ENCODE measurements around the gene FRAT1.
"Not testable (repeated sequence)": the region's sequence is repeated elsewhere in the genome, so short reads cannot be mapped to it uniquely, and the experiment has no call there.

Gene FRAT1

GRCh38 chr10:97318772-97319651 is at the start of gene FRAT1:
TSS of gene FRAT1 (plus strand) at chr10:97319271. CDS start at chr10:97319454, 183 bp downstream.
- H3K4me1 ChIP-seq (ENCODE audit: control insufficient read depth, insufficient read depth, low read length), result peaks cover 7% of the 10 kb centered on the region
- H3K9me3 ChIP-seq (ENCODE audit: control insufficient read depth, insufficient read depth, low read length), result no peaks in the 10 kb centered on the region
- H3K9ac ChIP-seq (ENCODE audit: low read depth, low read length), result peak within 1 kb of the TSS; percentile 99
- H3K4me3 ChIP-seq (ENCODE audit: low read depth, low read length), result peak within 1 kb of the TSS; percentile 85
- H3K36me3 ChIP-seq (ENCODE audit: control insufficient read depth, insufficient read depth, low read length), result no peaks in the 10 kb centered on the region
- H3K27me3 ChIP-seq (ENCODE audit: control insufficient read depth, insufficient read depth, low read length), result peaks cover 22% of the 10 kb centered on the region

GRCh38 chr10:97270523-97271154 is 48.4 kb upstream of the FRAT1 start:
- Histone ChIP-seq H3K4me3 (ENCODE audit: low read depth, low read length) (no peak overlapping the region), H3K27me3 (ENCODE audit: control insufficient read depth, insufficient read depth, low read length) (no peaks in the 10 kb centered on the region), H3K4me1 (ENCODE audit: control insufficient read depth, insufficient read depth, low read length) (peaks cover 5% of the 10 kb centered on the region), H3K9me3 (ENCODE audit: control insufficient read depth, insufficient read depth, low read length) (no peaks in the 10 kb centered on the region), H3K9ac (ENCODE audit: low read depth, low read length) (no peak overlapping the region), H3K36me3 (ENCODE audit: control insufficient read depth, insufficient read depth, low read length) (no peaks in the 10 kb centered on the region)

- Histone ChIP-seq H3K4me1 (ENCODE audit: control insufficient read depth, insufficient read depth, low read length) (no peaks in the 10 kb centered on the region), H3K27me3 (ENCODE audit: control insufficient read depth, insufficient read depth, low read length) (no peaks in the 10 kb centered on the region), H3K36me3 (ENCODE audit: control insufficient read depth, insufficient read depth, low read length) (no peaks in the 10 kb centered on the region), H3K9ac (ENCODE audit: low read depth, low read length) (no peak overlapping the region), H3K4me3 (ENCODE audit: low read depth, low read length) (no peak overlapping the region), H3K9me3 (ENCODE audit: control insufficient read depth, insufficient read depth, low read length) (no peaks in the 10 kb centered on the region)
These were observed 45.4 kb upstream of the FRAT1 start for GRCh38 chr10:97273700-97274099.

- no peaks in the 10 kb centered on the region for H3K4me1 ChIP-seq (ENCODE audit: control insufficient read depth, insufficient read depth, low read length)
- H3K36me3 ChIP-seq (ENCODE audit: control insufficient read depth, insufficient read depth, low read length), result no peaks in the 10 kb centered on the region
- no peaks in the 10 kb centered on the region for H3K9me3 ChIP-seq (ENCODE audit: control insufficient read depth, insufficient read depth, low read length)
- H3K9ac ChIP-seq (ENCODE audit: low read depth, low read length), result no peak overlapping the region
- no peaks in the 10 kb centered on the region for H3K27me3 ChIP-seq (ENCODE audit: control insufficient read depth, insufficient read depth, low read length)
- H3K4me3 ChIP-seq (ENCODE audit: low read depth, low read length), result no peak overlapping the region
These were observed 44.2 kb upstream of the FRAT1 start for GRCh38 chr10:97274828-97275227.

GRCh38 chr10:97277551-97277950 is 41.5 kb upstream of the FRAT1 start:
- no peak overlapping the region for H3K9ac ChIP-seq (ENCODE audit: low read depth, low read length)
- no peak overlapping the region for H3K4me3 ChIP-seq (ENCODE audit: low read depth, low read length)
- no peaks in the 10 kb centered on the region for H3K9me3 ChIP-seq (ENCODE audit: control insufficient read depth, insufficient read depth, low read length)
- H3K27me3 ChIP-seq (ENCODE audit: control insufficient read depth, insufficient read depth, low read length), result no peaks in the 10 kb centered on the region
- H3K4me1 ChIP-seq (ENCODE audit: control insufficient read depth, insufficient read depth, low read length), result no peaks in the 10 kb centered on the region
- no peaks in the 10 kb centered on the region for H3K36me3 ChIP-seq (ENCODE audit: control insufficient read depth, insufficient read depth, low read length)

GRCh38 chr10:97278491-97278989 is 40.5 kb upstream of the FRAT1 start:
- Histone ChIP-seq H3K9ac (ENCODE audit: low read depth, low read length) (no peak overlapping the region), H3K27me3 (ENCODE audit: control insufficient read depth, insufficient read depth, low read length) (no peaks in the 10 kb centered on the region), H3K36me3 (ENCODE audit: control insufficient read depth, insufficient read depth, low read length) (no peaks in the 10 kb centered on the region), H3K9me3 (ENCODE audit: control insufficient read depth, insufficient read depth, low read length) (no peaks in the 10 kb centered on the region), H3K4me1 (ENCODE audit: control insufficient read depth, insufficient read depth, low read length) (no peaks in the 10 kb centered on the region), H3K4me3 (ENCODE audit: low read depth, low read length) (no peak overlapping the region)

GRCh38 chr10:97279121-97279815 is 39.8 kb upstream of the FRAT1 start:
- Histone ChIP-seq H3K9ac (ENCODE audit: low read depth, low read length) (no peak overlapping the region), H3K4me1 (ENCODE audit: control insufficient read depth, insufficient read depth, low read length) (no peaks in the 10 kb centered on the region), H3K9me3 (ENCODE audit: control insufficient read depth, insufficient read depth, low read length) (no peaks in the 10 kb centered on the region), H3K27me3 (ENCODE audit: control insufficient read depth, insufficient read depth, low read length) (no peaks in the 10 kb centered on the region), H3K4me3 (ENCODE audit: low read depth, low read length) (no peak overlapping the region), H3K36me3 (ENCODE audit: control insufficient read depth, insufficient read depth, low read length) (no peaks in the 10 kb centered on the region)

- Histone ChIP-seq H3K9ac (ENCODE audit: low read depth, low read length) (no peak overlapping the region), H3K27me3 (ENCODE audit: control insufficient read depth, insufficient read depth, low read length) (no peaks in the 10 kb centered on the region), H3K4me1 (ENCODE audit: control insufficient read depth, insufficient read depth, low read length) (no peaks in the 10 kb centered on the region)
These were observed 38.3 kb upstream of the FRAT1 start for GRCh38 chr10:97280783-97281182.

GRCh38 chr10:97290076-97290475 is 29.0 kb upstream of the FRAT1 start:
- H3K36me3 ChIP-seq (ENCODE audit: control insufficient read depth, insufficient read depth, low read length); H3K4me3 ChIP-seq (ENCODE audit: low read depth, low read length); H3K4me1 ChIP-seq (ENCODE audit: control insufficient read depth, insufficient read depth, low read length); H3K27me3 ChIP-seq (ENCODE audit: control insufficient read depth, insufficient read depth, low read length); H3K9me3 ChIP-seq (ENCODE audit: control insufficient read depth, insufficient read depth, low read length); H3K9ac ChIP-seq (ENCODE audit: low read depth, low read length): not testable (repeated sequence)

More at GRCh38 chr10:97280783-97281182, 38.3 kb upstream of the FRAT1 start:
- Histone ChIP-seq H3K4me3 (ENCODE audit: low read depth, low read length) (no peak overlapping the region), H3K9me3 (ENCODE audit: control insufficient read depth, insufficient read depth, low read length) (no peaks in the 10 kb centered on the region), H3K36me3 (ENCODE audit: control insufficient read depth, insufficient read depth, low read length) (no peaks in the 10 kb centered on the region)

GRCh38 chr10:97290576-97291356 is 28.3 kb upstream of the FRAT1 start:
- H3K36me3 ChIP-seq (ENCODE audit: control insufficient read depth, insufficient read depth, low read length); H3K9me3 ChIP-seq (ENCODE audit: control insufficient read depth, insufficient read depth, low read length); H3K4me1 ChIP-seq (ENCODE audit: control insufficient read depth, insufficient read depth, low read length); H3K9ac ChIP-seq (ENCODE audit: low read depth, low read length); H3K27me3 ChIP-seq (ENCODE audit: control insufficient read depth, insufficient read depth, low read length): not testable (repeated sequence)
- peak overlapping the region; percentile 71 for H3K4me3 ChIP-seq (ENCODE audit: low read depth, low read length)

Data from iPS-15b (cell line).